Endodermal cell (in vitro differentiated cells): ENCODE measurements around the gene ZNF831. TPM values are rescaled to one million over a fixed set of nuclear protein-coding genes. Genes with fewer than 3 reads are reported as not detected.

ENCODE experiments used
- DNase-seq: peaks from one replicate; pipeline ENCODE4 v3.0.0-alpha.2; 2017
- H3K27ac ChIP-seq: 2 replicates; pipeline ENCODE4 v1.5.1; 2013; ENCODE audit warnings: mild to moderate bottlenecking, low read depth, low read length, moderate library complexity
- H3K27me3 ChIP-seq: 2 replicates; pipeline ENCODE4 v1.6.1; 2013; ENCODE audit warnings: mild to moderate bottlenecking, low read length, moderate library complexity; ENCODE audit not compliant: insufficient read depth, control insufficient read depth, poor library complexity, severe bottlenecking
- H3K36me3 ChIP-seq: 2 replicates; pipeline ENCODE4 v1.7.0; 2013; ENCODE audit warnings: mild to moderate bottlenecking, low read length, moderate library complexity; ENCODE audit not compliant: control insufficient read depth, insufficient read depth
- H3K4me1 ChIP-seq: one replicate; pipeline ENCODE4 v1.7.0; 2013; ENCODE audit warnings: low read length; ENCODE audit not compliant: control insufficient read depth, insufficient read depth
- H3K4me3 ChIP-seq: 2 replicates; pipeline ENCODE4 v1.5.1; 2013; ENCODE audit warnings: mild to moderate bottlenecking, low read length, moderate library complexity
- H3K9ac ChIP-seq: 2 replicates; pipeline ENCODE4 v1.6.1; 2013; ENCODE audit warnings: mild to moderate bottlenecking, low read length, moderate library complexity; ENCODE audit not compliant: poor library complexity, severe bottlenecking; ENCODE audit errors: extremely low read depth
- H3K9me3 ChIP-seq: 2 replicates; pipeline ENCODE4 v1.6.1; 2013; ENCODE audit warnings: mild to moderate bottlenecking, low read length, moderate library complexity; ENCODE audit not compliant: control insufficient read depth
- H3K27ac Mint-ChIP-seq: 2 replicates; pipeline ENCODE4 v1.8.0; 2020; ENCODE audit warnings: mixed read lengths
- H3K27me3 Mint-ChIP-seq: 2 replicates; pipeline ENCODE4 v1.8.0; 2021; ENCODE audit warnings: mild to moderate bottlenecking, mixed read lengths; ENCODE audit not compliant: insufficient read depth
- H3K36me3 Mint-ChIP-seq: 2 replicates; pipeline ENCODE4 v1.8.0; 2020; ENCODE audit warnings: low read depth, mixed read lengths
- H3K4me1 Mint-ChIP-seq: 2 replicates; pipeline ENCODE4 v1.8.0; 2020; ENCODE audit warnings: mixed read lengths
- H3K4me3 Mint-ChIP-seq: 2 replicates; pipeline ENCODE4 v1.8.0; 2020; ENCODE audit warnings: mild to moderate bottlenecking, moderate library complexity, mixed read lengths
- H3K9me3 Mint-ChIP-seq: 2 replicates; pipeline ENCODE4 v1.8.0; 2020; ENCODE audit warnings: mild to moderate bottlenecking, mixed read lengths
- CTCF ChIP-seq: fragments of 200-600 bp; sonication (generic); conservative IDR thresholded peaks from 2 replicates; pipeline ENCODE4 v1.5.0; 2021; ENCODE audit warnings: antibody characterized with exemption, mild to moderate bottlenecking
- WGBS, 2 experiments: methylation state at CpG; one replicate each; pipeline versions ENCODE4 v1.1.5 to v1.1.7; 2013; ENCODE audit warnings: missing lambda C conversion rate in 2 of 2, mixed read lengths in 1 of 2; ENCODE audit not compliant: insufficient coverage in 1 of 2, insufficient read length in 1 of 2; 5-methylcytosine and 5-hydroxymethylcytosine counted together
- total RNA-seq, 2 donors: library from RNA; stranded (reverse); fragmentation: NEBNext Ultra II Directional in 1 of 2; extraction: Animal tissue kit (Norgen Biotek cat#: 25700) in 1 of 2; gene quantifications; 2 replicates in 1 of 2; 3 replicates in 1 of 2; pipeline ENCODE4 v1.2.1, GENCODE V29; 2021

The ZNF831 gene
- total RNA-seq, 2 donors from 2014 or later = not detected

- H3K4me3 ChIP-seq = no peak overlapping the region
- no peak for DNase-seq
- H3K9ac ChIP-seq = no peak overlapping the region
- no peak overlapping the region for H3K27ac Mint-ChIP-seq
- H3K27me3 Mint-ChIP-seq = peaks cover 50% of the 10 kb centered on the region
- H3K4me1 ChIP-seq = no peaks in the 10 kb centered on the region
- H3K27me3 ChIP-seq = peaks cover 11% of the 10 kb centered on the region
- 94 to 100% methylated on average over 1 to 2 of the region's 2 CpGs for WGBS, 2 experiments
- no peaks in the 10 kb centered on the region for H3K36me3 ChIP-seq
- TF ChIP-seq CTCF = no peak
- no peaks in the 10 kb centered on the region for H3K9me3 ChIP-seq
- H3K36me3 Mint-ChIP-seq = no peaks in the 10 kb centered on the region
- H3K4me1 Mint-ChIP-seq = no peaks in the 10 kb centered on the region
- H3K4me3 Mint-ChIP-seq = no peak overlapping the region
- no peak overlapping the region for H3K27ac ChIP-seq
- H3K9me3 Mint-ChIP-seq = no peaks in the 10 kb centered on the region
Measured at GRCh38 chr20:59258221-59258621, 94.6 kb downstream of the ZNF831 start.

- WGBS, 2 experiments = 80 to 86% methylated on average over 1 to 2 of the region's 2 CpGs
- Histone ChIP-seq H3K9ac (no peak overlapping the region), H3K4me3 (no peak overlapping the region), H3K36me3 (no peaks in the 10 kb centered on the region), H3K4me1 (no peaks in the 10 kb centered on the region), H3K9me3 (no peaks in the 10 kb centered on the region), H3K27ac (no peak overlapping the region), H3K27me3 (peaks cover 14% of the 10 kb centered on the region)
- no peak for DNase-seq
- H3K27ac Mint-ChIP-seq = no peak overlapping the region
- H3K27me3 Mint-ChIP-seq = peaks cover 52% of the 10 kb centered on the region
- H3K4me3 Mint-ChIP-seq = no peak overlapping the region
- no peak for TF ChIP-seq CTCF
- no peaks in the 10 kb centered on the region for H3K9me3 Mint-ChIP-seq
- H3K36me3 Mint-ChIP-seq = no peaks in the 10 kb centered on the region
- no peaks in the 10 kb centered on the region for H3K4me1 Mint-ChIP-seq
Measured at GRCh38 chr20:59259946-59260345, 96.3 kb downstream of the ZNF831 start.

GRCh38 chr20:59265298-59265697 lies 101.7 kb downstream of the ZNF831 start:
- Histone ChIP-seq H3K4me1 (peaks cover 9% of the 10 kb centered on the region), H3K36me3 (no peaks in the 10 kb centered on the region), H3K27ac (no peak overlapping the region), H3K9ac (no peak overlapping the region), H3K9me3 (no peaks in the 10 kb centered on the region), H3K4me3 (no peak overlapping the region), H3K27me3 (peaks cover 12% of the 10 kb centered on the region)
- DNase-seq = no peak
- no peaks in the 10 kb centered on the region for H3K36me3 Mint-ChIP-seq
- no peak overlapping the region for H3K4me3 Mint-ChIP-seq
- peaks cover 17% of the 10 kb centered on the region for H3K4me1 Mint-ChIP-seq
- H3K27me3 Mint-ChIP-seq = peaks cover 45% of the 10 kb centered on the region
- H3K9me3 Mint-ChIP-seq = no peaks in the 10 kb centered on the region
- TF ChIP-seq CTCF = no peak
- H3K27ac Mint-ChIP-seq = no peak overlapping the region
